Kidney capillary endothelial cell (primary cell): ENCODE measurements around the gene RNU6-9.
"Not testable (repeated sequence)": the region's sequence is repeated elsewhere in the genome, so short reads cannot be mapped to it uniquely, and the experiment has no call there.

ENCODE experiments used
- DNase-seq: peaks from one replicate; pipeline ENCODE4 v3.0.0-alpha.2; 2018; ENCODE audit warnings: low spot score

The RNU6-9 gene

DNA sequence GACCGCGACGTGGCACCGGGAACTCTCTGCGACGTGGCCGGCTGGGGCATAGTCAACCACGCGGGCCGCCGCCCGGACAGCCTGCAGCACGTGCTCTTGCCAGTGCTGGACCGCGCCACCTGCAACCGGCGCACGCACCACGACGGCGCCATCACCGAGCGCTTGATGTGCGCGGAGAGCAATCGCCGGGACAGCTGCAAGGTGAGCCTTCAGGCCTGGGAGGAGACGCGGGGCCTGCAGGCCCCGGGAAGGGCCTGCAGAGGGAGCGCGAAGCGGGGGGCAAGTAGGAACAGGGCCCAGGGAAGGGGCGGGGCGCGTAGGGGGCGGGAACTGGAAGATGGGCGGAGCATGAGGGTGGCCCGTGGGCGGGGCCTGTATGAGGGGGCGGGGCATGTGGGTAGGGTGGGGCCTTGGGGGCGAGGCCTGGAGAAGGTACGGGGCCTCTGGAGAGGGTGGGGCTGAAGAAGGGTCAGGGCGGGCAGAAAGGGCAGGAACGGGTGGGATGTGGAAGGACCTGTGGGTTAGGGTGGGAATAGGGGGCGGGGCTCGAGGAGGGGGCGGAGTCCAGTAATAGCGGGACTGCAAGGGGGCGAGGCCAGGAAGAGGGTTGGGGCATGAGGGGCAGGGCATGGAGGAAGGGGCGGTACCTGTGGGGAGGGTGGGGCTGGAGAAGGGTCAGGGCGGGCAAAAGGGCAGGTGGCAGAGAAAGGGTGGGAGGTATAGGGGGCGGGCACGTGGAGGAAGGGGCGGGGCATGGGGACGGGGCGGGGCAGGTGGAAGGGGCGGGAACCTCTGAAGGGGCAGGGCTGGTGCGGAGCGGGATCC, 31.3 kb upstream of the RNU6-9 start:
- no peak for DNase-seq

DNA sequence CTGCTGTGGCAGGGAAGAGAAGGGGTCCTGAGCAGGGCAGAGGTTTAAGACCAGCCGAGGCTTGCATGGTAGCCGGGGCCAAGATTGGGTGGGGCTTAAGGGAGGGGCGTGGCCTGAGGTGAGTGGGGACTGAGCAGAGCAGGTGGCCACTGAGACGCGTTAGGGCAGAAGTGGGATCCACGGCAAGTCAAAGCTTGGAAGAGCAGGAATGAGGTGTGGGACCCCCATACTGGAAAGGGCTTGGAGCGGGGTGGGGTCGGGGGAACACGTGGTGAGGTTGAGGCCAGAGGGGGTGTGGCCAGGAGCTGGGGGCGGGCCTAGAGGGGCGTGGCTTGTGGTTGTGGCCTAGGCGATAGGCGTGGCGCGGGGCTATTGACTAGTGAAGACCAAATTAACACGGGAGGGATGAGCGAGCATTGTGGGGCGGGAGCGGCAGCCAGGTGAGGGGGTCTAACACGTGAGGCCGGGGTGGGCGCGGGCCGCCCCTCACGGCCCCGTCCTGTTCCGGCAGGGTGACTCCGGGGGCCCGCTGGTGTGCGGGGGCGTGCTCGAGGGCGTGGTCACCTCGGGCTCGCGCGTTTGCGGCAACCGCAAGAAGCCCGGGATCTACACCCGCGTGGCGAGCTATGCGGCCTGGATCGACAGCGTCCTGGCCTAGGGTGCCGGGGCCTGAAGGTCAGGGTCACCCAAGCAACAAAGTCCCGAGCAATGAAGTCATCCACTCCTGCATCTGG, 30.5 kb upstream of the RNU6-9 start:
- DNase-seq = no peak

DNA sequence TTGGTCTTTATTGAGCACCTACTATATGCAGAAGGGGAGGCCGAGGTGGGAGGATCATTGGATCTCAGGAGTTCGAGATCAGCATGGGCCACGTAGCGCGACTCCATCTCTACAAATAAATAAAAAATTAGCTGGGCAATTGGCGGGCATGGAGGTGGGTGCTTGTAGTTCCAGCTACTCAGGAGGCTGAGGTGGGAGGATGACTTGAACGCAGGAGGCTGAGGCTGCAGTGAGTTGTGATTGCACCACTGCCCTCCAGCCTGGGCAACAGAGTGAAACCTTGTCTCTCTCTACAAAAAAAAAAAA, 30.0 kb upstream of the RNU6-9 start:
- no peak for DNase-seq

DNA sequence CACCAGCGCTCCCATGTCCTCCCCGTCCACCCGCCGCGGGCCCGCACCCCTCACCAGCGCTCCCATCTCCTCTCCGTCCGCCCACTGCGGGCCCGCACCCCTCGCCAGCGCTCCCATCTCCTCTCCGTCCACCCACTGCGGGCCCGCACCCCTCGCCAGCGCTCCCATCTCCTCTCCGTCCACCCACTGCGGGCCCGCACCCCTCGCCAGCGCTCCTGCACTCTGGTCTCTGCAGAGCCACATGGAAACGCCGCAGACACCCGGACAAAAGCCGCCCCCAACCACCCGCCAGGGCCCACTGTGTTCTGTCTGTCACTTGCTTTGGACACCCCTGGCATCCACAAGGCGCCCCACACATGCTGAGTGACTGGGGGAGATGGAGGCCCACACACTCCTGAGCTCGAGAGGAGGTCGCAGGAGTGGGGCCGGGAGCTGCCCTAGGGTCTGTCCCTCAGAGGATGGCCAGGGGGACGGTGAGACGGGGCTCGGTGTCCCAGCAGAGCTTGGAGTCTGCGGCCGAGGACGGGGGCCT, 26.4 kb upstream of the RNU6-9 start:
- no peak for DNase-seq

DNA sequence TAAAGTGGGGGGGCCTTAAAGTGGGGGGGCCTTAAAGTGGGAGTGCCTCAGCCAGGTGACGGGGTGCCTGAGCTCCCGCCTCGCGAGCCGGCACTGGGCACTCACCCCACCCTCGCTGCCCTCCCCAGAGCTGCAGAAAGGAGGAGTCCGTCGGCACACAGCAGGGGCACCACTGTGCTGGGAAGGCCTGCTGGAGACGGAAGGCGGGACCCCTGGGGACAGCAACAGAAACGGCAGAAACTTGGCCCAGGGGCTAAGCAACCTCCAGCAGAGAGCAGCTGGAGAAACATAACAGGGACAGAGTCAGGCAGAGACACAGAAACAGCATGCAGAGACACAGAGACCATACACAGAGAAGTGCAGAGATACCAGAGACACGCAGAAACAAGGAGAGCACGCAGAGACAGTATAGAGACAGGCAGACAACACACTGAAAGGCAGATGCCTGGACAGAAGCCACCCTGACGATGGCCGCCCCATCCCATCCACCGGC, 25.9 kb upstream of the RNU6-9 start:
- no peak for DNase-seq

DNA sequence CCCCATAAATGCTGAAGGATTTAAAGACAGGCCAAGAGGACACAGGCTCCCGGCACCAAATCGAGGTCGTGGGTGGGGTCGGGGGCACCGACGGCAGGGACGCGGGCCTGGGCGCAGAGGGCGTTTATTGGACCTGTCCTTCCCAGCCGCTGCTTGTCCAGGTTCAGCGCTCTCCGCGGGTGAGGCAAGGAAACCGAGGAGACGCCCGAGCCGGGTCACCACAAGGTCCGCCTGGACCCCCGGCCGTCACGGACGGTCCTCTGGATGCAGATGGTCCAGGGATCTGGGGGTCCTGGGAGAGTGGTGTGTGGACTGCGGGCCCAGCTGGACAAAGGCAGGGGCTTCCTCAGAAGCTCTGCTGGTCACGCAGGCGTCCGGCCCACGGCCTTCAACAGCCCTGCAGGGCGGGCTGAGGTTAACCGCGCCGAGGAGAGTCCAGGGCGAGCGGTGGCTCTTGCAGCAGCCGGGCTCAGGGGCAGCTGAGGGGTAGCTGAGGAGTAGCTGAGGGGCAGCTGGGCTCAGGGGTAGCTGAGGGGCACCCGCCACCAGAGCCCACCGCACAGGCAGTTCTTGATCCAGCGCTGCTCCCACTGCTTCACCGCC, 25.3 kb upstream of the RNU6-9 start:
- DNase-seq = no peak

DNA sequence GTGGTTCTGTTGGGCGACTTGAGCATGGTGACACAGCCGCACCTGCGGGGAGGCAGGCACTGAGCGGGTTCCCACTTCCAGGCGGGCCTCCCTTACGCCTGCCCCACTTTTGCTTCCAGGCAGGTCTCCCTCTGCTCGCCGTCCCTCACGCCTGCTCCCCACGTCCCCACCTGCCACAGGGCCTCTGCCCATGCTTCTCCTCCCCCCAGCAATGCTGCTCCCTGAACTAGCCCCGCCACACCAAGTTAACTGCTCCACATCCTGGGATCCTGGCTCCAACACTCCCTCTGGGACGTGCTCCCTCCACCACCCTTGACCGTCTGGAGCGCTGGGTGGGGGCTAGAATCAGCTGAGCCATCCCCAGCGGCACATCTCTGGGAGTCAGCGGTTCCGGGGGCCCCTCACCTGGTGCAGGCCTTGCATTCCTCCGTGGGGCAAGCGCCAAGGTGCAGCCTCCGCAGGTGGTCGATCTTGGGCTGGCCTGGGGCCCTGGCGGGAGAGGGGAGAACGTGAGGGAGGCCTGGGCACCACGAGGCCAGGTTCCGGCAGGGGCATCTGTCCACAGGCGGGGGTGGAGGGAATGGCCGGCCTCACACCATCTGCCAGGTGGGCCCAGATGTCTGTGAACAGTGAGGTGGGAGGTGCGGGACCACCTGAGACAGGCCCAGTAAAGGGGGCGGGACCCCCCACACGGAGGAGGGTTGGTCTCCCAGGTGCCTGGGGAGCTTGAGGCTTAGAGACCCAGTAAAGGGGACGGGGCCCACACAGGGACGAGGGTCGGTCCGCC, 24.6 kb upstream of the RNU6-9 start:
- no peak for DNase-seq

DNA sequence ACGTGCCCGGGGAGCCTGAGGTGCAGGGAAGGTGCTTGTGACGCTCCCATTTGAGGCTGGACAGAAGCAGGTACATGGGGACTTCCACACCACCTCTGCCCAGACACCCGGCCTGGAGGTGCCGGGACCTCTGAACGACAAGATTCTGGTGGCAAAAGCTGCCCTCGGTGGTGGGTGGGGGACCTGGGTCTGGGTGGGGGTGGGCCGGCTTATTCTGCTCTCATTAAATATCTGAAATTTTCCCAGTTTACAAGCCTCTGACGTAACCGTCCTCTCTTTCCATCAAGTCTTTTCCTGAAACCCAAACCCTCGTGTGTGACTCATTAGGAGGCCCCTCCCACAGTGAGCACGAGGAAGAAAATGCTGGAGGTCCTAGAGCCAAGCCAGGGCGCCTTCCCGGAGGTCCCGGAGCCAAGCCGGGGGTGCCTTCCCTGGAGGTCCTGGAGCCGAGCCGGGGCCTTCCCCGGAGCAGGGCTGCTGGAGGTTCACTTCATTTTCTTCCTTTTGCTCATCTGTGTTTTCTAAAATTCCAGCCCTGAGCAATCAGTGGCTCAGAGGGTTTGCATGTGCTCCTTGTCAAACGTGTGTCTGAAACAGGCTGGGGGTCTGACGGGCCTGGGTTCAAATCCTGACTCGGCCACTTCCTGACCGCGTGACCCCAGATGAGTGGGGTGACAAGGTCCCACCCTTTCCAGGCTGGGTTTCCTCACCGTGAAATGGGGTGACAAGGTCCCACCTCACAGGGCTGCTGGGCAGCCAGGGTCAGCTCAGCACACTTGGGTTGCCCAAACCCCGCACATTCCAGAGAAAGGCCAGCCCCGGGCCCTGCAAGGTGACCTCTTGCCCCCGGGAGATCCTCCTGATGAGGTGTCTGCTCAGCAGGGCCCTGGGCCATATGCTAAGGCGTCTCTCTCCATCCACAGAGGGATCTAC, 23.8 kb upstream of the RNU6-9 start:
- no peak for DNase-seq

DNA sequence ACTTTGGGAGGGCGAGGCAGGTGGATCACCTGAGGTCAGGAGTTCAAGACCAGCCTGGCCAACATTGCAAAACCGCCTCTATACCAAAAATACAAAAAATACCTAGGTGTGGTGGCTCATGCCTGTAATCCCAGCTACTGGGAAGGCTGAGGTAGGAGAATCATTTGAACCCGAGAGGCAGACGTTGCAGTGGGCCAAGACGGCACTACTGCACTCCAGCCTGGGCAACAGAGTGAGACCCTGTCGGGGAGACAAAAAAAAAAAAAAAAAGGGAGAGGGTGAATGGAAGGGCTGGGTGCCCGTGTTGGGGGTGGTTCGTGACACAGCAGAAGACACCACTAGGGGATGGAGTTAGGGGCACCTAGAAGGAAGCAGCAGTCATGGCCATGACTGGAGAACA, 23.0 kb upstream of the RNU6-9 start:
- no peak for DNase-seq

DNA sequence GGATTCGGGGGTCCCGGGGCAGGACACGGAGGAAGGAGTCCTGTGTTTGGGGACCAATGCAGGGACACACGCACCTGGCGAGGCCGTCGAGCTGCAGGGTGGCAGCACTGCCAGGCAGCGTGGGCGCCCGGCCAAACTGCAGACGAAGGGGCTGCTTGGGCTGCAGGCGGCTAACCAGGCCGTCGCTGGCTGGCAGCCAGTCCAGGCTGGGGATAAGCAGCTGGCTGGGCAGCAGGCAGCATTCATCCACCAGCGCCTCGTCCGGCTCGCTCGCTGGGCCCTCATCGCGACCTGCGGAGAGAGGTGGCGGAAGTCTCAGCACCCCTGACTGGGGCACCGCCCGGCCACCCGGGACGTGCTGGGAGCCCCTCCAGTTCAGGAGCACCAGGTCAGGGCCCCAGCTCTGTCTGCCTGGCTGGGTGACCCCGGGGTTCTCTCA, 22.3 kb upstream of the RNU6-9 start:
- DNase-seq = no peak

DNA sequence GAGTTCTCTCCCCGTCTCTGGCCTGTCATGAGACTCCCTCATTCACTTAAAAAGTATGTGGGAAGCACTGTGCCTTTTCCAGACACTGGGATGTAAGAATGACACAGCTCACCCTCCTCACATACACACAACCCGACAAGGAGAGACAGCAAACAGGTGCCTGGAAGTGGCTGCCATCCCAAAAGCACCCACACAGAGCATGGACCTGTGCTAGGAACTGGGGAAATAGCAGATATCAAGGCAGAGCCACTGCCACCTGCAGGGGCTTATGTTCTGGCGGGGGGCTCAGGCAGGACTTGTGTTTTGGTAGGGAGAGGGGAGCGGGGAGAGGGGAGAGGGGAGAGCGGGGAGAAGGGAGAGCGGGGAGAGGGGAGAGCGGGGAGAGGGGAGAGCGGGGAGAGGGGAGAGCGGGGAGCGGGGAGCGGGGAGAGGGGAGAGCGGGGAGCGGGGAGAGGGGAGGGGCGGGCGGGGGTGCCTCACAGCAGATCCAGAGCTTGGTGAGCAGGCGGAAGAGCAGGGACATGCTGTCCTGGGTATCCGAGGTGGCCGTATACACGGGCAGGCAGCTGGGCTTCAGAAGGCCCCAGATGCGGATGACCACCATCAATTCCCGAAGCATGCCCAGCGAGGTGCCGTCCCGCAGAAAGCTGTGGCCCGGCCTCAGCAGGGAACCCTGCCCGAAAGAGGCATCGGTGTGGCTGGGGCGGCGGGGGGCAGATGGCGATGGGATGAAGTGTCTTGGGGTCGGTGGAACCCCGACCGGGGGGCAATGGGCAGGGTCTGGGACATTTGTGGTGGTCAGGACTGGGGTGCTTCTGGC, 21.6 kb upstream of the RNU6-9 start:
- no peak for DNase-seq

DNA sequence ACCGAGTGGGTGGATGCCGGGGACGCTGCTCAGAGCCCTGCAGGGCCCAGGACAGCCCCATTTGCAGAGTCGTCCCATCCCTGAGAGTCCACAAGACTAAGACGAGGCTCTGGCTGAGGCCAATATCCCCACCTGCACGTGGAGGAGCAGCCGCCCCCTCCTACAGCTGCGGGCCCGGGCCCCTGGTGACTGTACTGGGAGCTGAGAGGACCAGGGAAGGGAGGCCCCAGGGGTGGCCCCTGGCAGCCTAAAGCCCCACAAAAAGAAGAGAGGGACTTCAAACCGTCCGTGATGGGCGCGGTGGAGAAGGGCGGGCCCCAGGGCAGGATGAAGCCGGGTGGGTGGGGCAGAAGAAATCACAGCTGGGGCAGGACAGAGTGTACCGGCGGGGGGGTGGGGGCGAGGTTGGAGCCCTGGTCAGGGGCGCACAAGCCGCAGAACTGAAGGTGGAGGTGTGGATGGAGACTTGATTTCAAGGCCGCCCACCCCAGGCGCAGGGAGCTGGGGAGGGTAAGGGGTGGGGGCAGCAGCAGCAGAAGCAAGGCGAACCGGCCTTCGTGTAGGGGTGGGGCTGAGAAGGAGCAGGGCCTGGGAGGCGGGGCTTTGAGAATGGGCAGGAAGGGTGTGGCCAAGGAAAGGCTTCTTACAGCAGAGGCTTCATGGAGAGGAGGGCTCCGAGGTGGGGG, 20.9 kb upstream of the RNU6-9 start:
- DNase-seq = no peak

DNA sequence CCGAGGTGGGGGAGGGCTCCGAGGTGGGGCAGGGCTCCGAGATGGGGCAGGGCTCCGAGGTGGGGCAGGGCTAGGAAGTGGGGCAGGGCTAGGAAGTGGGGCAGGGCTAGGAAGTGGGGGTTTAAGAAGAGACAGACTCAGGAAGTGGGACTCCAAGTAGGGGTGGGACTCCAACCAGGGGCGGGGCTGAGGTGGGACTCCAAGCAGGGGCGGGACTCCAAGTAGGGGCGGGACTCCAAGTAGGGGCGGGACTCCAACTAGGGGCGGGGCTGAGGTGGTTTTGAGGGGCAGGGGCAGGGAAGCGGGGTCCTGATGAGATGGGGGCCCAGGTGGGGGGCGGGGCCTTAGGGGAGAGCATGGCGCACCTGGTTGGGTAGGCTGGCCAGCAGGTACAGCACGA, 20.2 kb upstream of the RNU6-9 start:
- DNase-seq = no peak

DNA sequence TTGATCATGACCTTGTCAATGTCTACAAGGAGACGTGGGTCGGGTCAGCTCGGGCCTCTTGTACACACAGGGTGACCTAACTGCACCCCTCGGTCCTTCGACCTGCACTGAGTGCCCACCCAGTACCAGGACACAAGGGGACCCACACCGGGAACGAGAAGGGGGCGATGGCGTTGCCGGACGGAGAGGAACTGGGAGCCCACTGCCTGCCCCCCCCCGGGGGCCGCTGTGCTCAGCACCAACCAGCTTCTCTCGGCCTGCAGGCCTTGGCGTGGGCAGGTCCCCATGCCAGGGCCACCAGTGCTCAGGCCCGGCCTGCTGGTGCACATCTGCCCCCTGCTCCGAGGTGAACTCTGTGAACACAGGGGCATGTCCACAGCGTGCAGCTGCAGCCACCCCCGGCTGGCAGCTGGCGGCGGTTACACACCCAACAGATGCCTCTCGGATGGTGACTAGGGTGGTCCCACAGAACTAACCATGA, 19.7 kb upstream of the RNU6-9 start:
- no peak for DNase-seq

DNA sequence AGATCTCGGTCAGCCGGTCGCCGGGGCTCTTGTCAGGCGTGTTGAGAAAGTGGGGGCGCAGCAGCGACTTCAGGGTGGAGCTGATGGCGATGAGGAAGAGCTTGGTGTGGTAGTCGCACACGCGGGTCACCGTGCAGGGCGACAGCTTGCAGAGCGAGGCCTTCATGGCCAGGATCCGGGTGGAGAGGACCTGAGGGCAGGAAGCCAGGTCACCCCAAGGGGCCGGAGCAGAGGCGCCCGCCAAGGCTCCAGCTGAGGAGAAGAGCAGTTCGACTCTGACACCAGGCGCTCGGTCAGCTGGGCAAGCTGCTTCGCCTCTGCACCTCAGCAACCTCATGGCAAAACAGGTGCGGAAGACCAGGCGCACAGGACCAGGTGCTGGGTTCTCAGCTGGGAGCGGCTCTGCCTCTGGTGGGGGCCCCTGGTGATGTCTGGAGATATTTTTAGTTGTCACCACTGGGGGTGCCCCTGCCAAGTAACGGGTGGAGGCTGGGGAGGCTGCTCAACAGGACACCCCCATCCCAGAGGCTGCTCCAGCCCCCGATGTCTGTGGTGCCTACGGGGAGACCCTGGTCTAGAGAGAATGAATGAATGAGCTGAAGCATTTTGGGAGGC, 17.9 kb upstream of the RNU6-9 start:
- DNase-seq = no peak

DNA sequence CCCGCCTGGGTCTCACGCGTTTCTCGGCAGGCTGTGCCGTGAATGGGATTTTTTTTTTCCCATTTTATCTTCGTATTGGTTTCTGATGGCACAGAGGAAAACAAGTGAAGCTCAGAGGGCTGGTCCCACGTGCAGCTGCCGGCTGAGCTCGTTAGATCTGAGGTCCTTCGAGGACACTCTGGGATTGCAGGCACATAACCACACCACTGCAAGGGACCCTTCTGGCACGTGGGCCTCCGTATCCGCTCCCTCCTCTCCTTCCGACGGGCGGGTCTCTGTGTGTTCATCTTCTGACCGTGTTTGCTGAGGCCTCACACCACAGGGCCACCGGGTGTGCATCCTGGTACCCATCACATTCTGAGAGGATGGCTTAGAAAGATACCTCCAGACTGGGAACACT, 17.2 kb upstream of the RNU6-9 start:
- no peak for DNase-seq

DNA sequence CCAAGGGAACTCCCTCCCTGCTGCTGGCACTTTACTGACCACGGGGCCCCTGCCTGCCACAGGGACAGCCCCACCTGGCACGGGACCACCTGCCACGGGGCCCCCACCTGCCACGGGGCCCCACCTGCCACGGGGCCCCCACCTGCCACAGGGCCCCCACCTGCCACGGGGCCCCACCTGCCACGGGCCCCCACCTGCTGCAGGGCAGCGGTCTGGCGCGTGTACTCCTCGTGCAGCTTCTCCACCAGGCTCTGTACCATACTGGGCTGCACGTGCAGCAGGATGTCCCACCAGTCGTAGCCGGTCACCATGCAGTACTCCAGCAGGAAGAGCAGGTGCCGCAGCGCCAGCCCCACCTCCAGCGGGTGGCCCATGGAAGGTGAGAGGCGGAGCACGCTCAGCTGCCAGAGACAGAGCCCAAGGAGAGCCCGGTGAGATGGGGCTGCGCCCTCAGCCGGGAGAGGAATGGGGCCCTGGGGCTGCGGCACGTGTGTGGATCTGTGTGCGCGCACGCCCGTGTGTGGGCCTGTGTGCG, 16.4 kb upstream of the RNU6-9 start:
- DNase-seq = no peak

DNA sequence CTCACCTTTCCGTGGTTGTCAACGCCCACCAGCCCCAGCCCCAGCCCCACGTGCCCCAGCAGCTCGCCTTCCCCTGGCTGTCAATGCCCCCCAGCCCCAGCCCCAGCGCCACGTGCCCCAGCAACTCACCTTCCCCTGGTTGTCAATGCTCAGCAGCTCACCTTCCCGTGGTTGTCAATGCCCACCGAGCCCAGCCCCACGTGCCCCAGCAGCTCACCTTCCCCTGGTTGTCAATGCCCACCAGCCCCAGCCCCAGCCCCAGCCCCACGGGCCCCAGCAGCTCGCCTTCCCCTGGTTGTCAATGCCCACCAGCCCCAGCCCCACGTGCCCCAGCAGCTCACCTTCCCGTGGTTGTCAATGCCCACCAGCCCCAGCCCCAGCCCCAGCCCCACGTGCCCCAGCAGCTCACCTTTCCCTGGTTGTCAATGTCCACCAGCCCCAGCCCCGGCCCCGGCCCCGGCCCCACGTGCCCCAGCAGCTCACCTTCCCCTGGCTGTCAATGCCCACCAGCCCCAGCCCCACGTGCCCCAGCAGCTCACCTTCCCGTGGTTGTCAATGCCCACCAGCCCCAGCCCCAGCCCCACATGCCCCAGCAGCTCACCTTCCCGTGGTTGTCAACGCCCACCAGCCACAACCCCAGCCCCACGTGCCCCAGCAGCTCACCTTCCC, 15.2 kb upstream of the RNU6-9 start:
- DNase-seq = not testable (repeated sequence)
